Cardiac muscle cell (in vitro differentiated cells and primary cell): Measurements from ENCODE around the gene GPRIN2. TPM values are rescaled to one million over a fixed set of nuclear protein-coding genes. Genes with fewer than 3 reads are reported as not detected.
"Not testable (repeated sequence)": the region's sequence is repeated elsewhere in the genome, so short reads cannot be mapped to it uniquely, and the experiment has no call there.

Experiments
- DNase-seq, 2 donors: peaks; one replicate each; pipeline versions ENCODE4 v3.0.0 to v3.0.0-alpha.2; 2010 to 2017; ENCODE audit warnings: low read depth in 1 of 2, low spot score in 1 of 2
- H3K27ac ChIP-seq: fragments of 200-600 bp; sonication (generic); 2 replicates; pipeline ENCODE4 v1.5.1; 2016
- H3K27me3 ChIP-seq: fragments of 200-600 bp; sonication (generic); 2 replicates; pipeline ENCODE4 v1.6.0; 2016; ENCODE audit warnings: control low read depth
- H3K36me3 ChIP-seq: fragments of 200-600 bp; sonication (generic); 2 replicates; pipeline ENCODE4 v1.5.1; 2016; ENCODE audit warnings: control low read depth
- H3K4me1 ChIP-seq: fragments of 200-600 bp; sonication (generic); 2 replicates; pipeline ENCODE4 v1.8.1; 2017; ENCODE audit warnings: low read depth, mild to moderate bottlenecking, mixed run types
- H3K4me3 ChIP-seq: fragments of 200-600 bp; sonication (generic); 2 replicates; pipeline ENCODE4 v1.5.1; 2016; ENCODE audit warnings: mild to moderate bottlenecking
- H3K9me3 ChIP-seq: fragments of 200-600 bp; sonication (generic); 2 replicates; pipeline ENCODE4 v1.5.1; 2017; ENCODE audit warnings: low read depth, mild to moderate bottlenecking, control low read depth
- CTCF ChIP-seq: IDR thresholded peaks from 2 replicates; pipeline ENCODE4 v1.5.1; 2012; ENCODE audit warnings: low read depth, mild to moderate bottlenecking, low read length
- polyA plus RNA-seq: library from polyadenylated mRNA; unstranded; fragments of >200 nt; fragmentation: Nextera tagmentation; extraction: Ambion mirVana; gene quantifications from 2 replicates; pipeline ENCODE4 v1.2.1, GENCODE V29; 2016
- total RNA-seq: library from RNA; depleted of rRNA; stranded (reverse); fragments of >200 nt; gene quantifications from 2 replicates; pipeline ENCODE4 v1.2.3, GENCODE V29; 2016

GPRIN2 gene
- total and polyA plus RNA-seq, 2 experiments from 2014 or later: 3.3 to 9.1 TPM

DNA sequence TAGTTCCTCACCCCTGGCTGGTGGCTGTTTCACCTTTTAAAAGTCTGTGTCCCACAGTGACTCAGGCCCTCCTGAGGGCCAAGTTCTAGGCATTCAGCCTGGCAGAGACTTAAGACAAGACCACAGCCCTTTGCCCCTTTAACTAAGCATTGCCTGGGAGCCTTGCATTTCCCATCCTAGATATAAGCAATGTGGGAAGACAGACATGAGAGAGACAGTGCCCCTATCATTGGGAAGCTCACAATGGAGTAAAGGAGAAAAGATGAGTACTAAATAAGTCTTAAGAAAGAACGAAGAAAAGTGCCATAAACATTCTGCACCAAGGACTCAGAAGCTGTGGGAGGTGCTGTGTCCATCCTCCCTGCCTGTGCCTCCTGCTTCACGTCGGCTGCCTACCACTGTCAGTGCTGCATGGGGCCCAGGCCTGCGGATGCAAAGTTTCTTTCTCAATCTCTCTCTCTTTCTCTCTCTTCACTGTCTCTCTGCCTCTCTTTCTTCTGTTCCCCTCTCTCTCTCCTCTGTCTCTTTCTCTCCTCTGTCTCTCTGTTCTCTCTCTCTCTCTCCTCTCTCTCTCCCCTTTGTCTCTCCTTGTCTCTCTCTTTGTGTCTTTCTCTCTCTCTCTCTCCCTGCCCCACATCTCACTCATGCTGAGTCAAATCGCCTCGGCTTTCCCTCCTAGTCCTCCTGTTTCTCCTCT lies 21.5 kb downstream of the GPRIN2 start:
- TF ChIP-seq CTCF: no peak
- Histone ChIP-seq H3K4me3 (no peak overlapping the region), H3K4me1 (no peaks in the 10 kb centered on the region), H3K27ac (no peak overlapping the region), H3K27me3 (no peaks in the 10 kb centered on the region), H3K9me3 (no peaks in the 10 kb centered on the region), H3K36me3 (no peaks in the 10 kb centered on the region)
- DNase-seq: no peak

GRCh38 chr10:46532256-46532655 lies 24.2 kb downstream of the GPRIN2 start:
- not testable (repeated sequence) for H3K4me1 ChIP-seq, H3K27ac ChIP-seq, DNase-seq, H3K9me3 ChIP-seq, H3K4me3 ChIP-seq, H3K27me3 ChIP-seq, H3K36me3 ChIP-seq

DNA sequence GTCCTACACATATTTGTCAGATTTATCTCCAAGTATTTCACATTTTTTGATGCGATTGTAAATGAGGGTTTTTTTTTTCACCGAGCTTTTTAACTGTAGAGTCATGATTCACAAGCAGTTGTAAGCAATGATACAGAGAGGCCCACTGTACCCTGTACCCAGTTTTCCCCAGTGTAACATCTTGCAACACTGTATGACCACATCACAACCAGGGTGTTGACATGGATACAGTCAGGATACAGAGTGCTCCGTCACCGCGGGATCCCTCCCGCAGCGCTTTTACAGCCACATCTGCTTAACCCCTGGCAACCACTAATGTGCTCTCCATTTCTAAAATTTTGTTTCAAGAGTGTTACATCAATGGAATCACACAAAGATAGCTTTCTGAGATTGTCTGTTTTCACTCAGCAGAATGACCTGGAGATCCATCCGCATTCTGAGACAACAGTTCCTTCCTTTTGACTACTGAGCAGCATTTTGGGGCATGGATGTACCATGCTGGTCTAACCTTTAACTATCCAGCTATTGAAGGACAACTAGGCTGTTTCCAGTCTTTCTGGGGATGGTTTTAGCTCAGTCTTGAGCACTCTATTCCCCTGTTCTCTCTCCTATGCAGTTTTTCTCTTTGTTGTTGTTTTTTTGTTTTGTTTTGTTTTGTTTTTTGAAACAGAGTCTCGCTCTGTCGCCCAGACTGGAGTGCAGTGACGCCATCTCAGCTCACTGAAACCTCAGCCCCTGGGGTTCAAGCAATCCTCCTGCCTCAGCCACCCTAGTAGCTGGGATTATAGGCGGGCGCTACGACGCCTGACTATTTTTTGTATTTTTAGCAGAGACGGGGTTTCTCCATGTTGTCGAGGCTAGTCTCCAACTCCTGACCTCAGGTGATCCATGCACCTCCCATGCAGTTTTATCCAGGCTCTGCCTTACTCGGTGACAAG lies 25.9 kb downstream of the GPRIN2 start:
- no peaks in the 10 kb centered on the region for H3K27me3 ChIP-seq
- H3K36me3 ChIP-seq: no peaks in the 10 kb centered on the region
- peak in 1 of 2 donors; percentile 99 for DNase-seq
- no peaks in the 10 kb centered on the region for H3K4me1 ChIP-seq
- H3K9me3 ChIP-seq: no peaks in the 10 kb centered on the region
- TF ChIP-seq CTCF: no peak
- H3K27ac ChIP-seq: no peak overlapping the region
- H3K4me3 ChIP-seq: no peak overlapping the region

GRCh38 chr10:46529742-46530141 lies 26.7 kb downstream of the GPRIN2 start:
- H3K27ac ChIP-seq, DNase-seq, H3K4me3 ChIP-seq, H3K4me1 ChIP-seq, H3K27me3 ChIP-seq, H3K9me3 ChIP-seq, H3K36me3 ChIP-seq: not testable (repeated sequence)

DNA sequence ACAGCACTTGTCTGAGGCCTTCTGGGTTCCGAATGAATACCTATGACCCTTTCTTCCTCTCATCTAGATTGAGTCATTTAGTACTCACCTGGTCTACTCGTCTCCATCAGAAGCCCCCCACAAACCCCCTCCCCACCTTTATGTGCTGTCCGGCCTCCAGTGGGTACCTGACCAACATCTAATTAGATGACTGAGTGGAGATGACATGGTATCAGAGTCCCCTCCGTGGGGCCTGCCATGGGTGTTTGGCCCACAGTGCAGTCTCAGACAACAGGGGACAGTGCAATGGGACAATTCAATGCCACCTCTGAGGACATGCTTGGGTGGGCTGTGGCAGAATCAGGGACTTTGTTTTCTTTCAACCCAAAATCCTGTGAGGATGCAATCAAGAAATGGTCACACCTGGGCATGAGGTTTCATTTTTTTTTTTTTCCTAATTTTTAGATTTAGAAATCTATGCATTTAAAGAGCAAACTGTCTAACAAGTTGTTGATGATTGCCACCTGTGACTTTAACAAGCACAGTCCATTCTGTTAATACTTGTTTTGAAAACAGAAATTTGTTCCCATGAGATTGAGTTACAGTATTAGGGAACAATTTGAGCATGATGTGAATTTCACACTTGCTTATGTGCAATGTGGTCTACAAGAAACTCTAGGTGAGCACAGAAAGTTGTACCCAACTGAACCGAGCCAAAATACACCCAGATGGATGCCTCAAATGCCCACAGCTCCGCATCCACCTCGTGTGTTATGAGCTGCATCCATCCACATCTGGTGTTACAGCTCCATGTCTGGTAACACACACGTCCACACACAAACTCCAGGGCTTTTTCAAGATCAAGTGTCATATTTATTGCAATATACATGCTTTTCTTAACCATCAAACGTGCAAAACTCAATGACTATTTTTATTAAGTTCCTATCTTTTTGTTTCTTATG lies 27.5 kb downstream of the GPRIN2 start:
- Histone ChIP-seq H3K36me3 (no peaks in the 10 kb centered on the region), H3K9me3 (no peaks in the 10 kb centered on the region), H3K4me3 (no peak overlapping the region), H3K4me1 (no peaks in the 10 kb centered on the region), H3K27me3 (no peaks in the 10 kb centered on the region), H3K27ac (no peak overlapping the region)
- no peak for TF ChIP-seq CTCF
- DNase-seq: no peak

DNA sequence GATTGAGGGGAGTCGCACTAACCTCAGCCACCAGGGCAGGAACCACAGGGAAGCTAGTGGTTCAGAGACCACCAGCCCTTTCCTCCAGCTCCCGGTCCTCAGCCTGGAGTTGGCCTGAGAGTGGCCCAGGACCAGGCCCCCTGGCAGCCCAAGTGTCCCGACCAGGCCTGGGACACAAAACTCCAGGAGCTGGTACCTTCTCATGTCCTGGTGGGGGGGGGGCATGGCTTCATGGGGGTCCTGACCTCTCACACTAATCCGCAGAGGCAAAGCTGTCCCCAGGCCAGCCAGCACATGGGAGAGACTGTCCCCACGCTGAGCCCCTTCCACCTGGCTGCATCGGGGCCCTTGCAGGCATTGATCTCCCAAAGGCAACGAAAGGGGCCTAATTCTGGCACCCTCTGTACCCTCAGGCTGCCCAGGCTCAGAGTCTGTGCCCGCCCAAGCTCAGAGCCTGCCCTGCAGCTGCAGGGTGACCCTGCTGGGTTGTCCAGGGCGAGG lies 28.2 kb downstream of the GPRIN2 start:
- Histone ChIP-seq H3K4me3 (no peak overlapping the region), H3K36me3 (no peaks in the 10 kb centered on the region), H3K9me3 (no peaks in the 10 kb centered on the region), H3K27ac (no peak overlapping the region), H3K27me3 (no peaks in the 10 kb centered on the region), H3K4me1 (no peaks in the 10 kb centered on the region)
- TF ChIP-seq CTCF: no peak
- no peak for DNase-seq
